SK-N-MC (cell line): ENCODE measurements around the gene USP3.

Experiments
- EZH2 ChIP-seq: fragments of 200-600 bp; sonication (generic); IDR thresholded peaks from one replicate; pipeline ENCODE4 v1.6.1; 2017; ENCODE audit warnings: antibody characterized with exemption
- POLR2AphosphoS5 ChIP-seq: IDR thresholded peaks from 2 replicates; pipeline ENCODE4 v1.6.1; 2012; ENCODE audit warnings: mild to moderate bottlenecking, low read depth, low read length, borderline replicate concordance

- TF ChIP-seq POLR2AphosphoS5 = no peak
- no peak for TF ChIP-seq EZH2
These were observed 78.5 kb downstream of the USP3 start for GRCh38 chr15:63582718-63583426.
